ENCODE data around the gene BABAM2. TPM values are rescaled to one million over a fixed set of nuclear protein-coding genes. Genes with fewer than 3 reads are reported as not detected.

The BABAM2 gene
- total and polyA plus RNA-seq, 8 donors = 27.1 to 49.2 (median 28.4) TPM

DNA sequence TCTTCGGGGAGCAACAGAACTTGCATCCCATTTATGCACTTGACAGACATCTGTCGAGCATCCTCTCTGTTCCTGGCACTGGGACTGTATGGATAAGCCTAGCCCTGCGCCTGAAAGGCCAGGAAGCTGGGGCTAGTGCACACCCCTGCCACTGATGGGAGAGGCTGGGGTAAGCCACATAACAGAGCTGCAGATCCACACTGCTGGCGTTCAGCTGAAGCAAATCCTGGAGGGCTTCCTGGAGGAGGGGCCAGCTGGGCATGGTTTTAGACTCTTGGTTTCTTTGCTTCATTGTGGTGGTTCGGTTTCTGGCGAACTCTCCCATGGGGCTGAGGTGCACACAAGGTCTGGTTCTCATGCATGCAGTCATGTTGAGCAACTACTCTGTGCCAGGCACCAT, 456.7 kb downstream of the BABAM2 start:
- peaks cover 3 to 16% of the 10 kb centered on the region in 2 donors for H3K4me1 ChIP-seq
- ATAC-seq (no peak), DNase-seq (peak in 1 of 4 donors; percentile 19)
- no peak overlapping the region for H3K4me3 ChIP-seq
- no peaks in the 10 kb centered on the region for H3K36me3 ChIP-seq
- no peak overlapping the region for H3K27ac ChIP-seq
- TF ChIP-seq, protein P1, sequence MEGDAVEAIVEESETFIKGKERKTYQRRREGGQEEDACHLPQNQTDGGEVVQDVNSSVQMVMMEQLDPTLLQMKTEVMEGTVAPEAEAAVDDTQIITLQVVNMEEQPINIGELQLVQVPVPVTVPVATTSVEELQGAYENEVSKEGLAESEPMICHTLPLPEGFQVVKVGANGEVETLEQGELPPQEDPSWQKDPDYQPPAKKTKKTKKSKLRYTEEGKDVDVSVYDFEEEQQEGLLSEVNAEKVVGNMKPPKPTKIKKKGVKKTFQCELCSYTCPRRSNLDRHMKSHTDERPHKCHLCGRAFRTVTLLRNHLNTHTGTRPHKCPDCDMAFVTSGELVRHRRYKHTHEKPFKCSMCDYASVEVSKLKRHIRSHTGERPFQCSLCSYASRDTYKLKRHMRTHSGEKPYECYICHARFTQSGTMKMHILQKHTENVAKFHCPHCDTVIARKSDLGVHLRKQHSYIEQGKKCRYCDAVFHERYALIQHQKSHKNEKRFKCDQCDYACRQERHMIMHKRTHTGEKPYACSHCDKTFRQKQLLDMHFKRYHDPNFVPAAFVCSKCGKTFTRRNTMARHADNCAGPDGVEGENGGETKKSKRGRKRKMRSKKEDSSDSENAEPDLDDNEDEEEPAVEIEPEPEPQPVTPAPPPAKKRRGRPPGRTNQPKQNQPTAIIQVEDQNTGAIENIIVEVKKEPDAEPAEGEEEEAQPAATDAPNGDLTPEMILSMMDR (IDR thresholded peaks at IDR 0.05) = no peak
- H3K27me3 ChIP-seq = no peaks in the 10 kb centered on the region
- intact Hi-C loops (cut with DNase I) = no loop called here
- H3K9me3 ChIP-seq = no peaks in the 10 kb centered on the region

DNA sequence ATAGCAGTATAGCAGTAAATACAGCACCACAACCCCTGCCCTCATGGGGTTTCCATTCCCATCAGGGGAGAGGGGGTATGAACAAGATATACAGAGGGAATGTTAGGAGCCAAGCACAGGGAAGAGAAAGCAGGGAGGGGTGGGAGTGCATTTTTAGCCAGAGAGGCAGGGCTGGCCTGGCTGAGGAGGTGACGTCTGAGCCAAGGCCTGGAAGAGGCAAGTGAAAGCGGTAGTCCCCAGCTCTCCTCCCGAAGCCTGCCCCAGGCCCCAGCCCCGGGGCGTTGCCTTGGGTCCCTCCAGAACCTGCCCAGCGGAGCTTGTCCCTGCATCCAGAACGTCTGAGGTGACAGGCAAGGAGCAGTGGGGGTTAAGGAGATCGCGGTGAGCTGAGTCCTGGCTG, 457.1 kb downstream of the BABAM2 start:
- TF ChIP-seq, protein P1 (IDR thresholded peaks at IDR 0.05) = no peak
- no peak overlapping the region for H3K27ac ChIP-seq
- no peaks in the 10 kb centered on the region for H3K9me3 ChIP-seq
- ATAC-seq (no peak), DNase-seq (peak in 1 of 4 donors; percentile 31)
- no peak overlapping the region for H3K4me3 ChIP-seq
- peaks cover 3 to 13% of the 10 kb centered on the region in 2 donors for H3K4me1 ChIP-seq
- intact Hi-C loops (cut with DNase I) = no loop called here
- no peaks in the 10 kb centered on the region for H3K36me3 ChIP-seq
- no peaks in the 10 kb centered on the region for H3K27me3 ChIP-seq

DNA sequence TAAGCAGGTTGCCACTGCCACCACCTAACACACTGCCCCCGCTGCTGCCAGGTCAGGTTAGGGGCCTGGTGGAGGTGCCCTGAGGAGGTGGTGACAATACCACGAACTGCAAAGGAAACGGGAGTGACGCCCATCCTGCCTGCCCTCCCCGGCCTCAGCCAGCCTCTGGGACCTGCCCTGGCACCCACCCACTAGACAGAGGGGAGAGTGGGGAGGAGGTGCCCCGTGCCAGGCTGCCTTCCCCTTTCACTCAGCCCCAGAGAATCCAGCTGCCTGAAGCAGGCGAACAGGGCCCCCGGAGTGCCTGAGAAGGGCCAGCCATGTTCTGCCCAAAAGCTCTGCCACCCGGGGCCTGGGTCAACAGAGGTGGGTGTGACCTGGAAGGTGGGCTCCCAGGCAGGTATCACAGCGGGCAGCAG, 457.6 kb downstream of the BABAM2 start:
- ATAC-seq = peak; percentile 21
- intact Hi-C loops (cut with DNase I) = no loop called here
- H3K27ac ChIP-seq = no peak overlapping the region
- H3K4me1 ChIP-seq = peaks cover 0 to 7% of the 10 kb centered on the region in 2 donors
- no peaks in the 10 kb centered on the region for H3K36me3 ChIP-seq
- H3K4me3 ChIP-seq = no peak overlapping the region
- H3K9me3 ChIP-seq = no peaks in the 10 kb centered on the region
- no peaks in the 10 kb centered on the region for H3K27me3 ChIP-seq
- TF ChIP-seq, protein P1 (IDR thresholded peaks at IDR 0.05) = no peak
- peak in 1 of 4 donors; percentile 31 for DNase-seq

DNA sequence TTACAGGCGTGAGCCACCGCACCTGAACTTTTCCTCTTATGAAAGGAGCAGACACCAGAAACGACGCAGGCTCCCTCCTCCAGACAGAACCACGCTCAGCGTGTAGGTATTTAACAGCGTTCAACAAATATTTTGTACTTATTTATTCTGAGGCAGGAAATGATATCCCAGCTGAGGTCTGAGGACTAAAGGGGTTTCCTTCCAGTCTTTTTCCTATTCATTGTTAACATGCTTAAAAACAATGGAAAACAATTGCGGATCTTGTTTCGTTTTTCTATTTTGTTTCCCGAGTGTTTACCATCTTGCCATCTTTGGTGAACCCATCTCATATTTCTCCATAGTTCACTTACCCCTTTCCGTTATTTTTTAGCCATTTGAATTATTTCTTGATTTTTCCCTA, 458.4 kb downstream of the BABAM2 start:
- TF ChIP-seq, protein P1 (IDR thresholded peaks at IDR 0.05) = no peak
- intact Hi-C loops (cut with DNase I) = no loop called here
- Histone ChIP-seq H3K27ac (no peak overlapping the region), H3K36me3 (no peaks in the 10 kb centered on the region), H3K4me1 (no peaks in the 10 kb centered on the region), H3K9me3 (no peaks in the 10 kb centered on the region), H3K4me3 (no peak overlapping the region), H3K27me3 (no peaks in the 10 kb centered on the region)
- ATAC-seq (no peak), DNase-seq (peak in 1 of 4 donors; percentile 12)

DNA sequence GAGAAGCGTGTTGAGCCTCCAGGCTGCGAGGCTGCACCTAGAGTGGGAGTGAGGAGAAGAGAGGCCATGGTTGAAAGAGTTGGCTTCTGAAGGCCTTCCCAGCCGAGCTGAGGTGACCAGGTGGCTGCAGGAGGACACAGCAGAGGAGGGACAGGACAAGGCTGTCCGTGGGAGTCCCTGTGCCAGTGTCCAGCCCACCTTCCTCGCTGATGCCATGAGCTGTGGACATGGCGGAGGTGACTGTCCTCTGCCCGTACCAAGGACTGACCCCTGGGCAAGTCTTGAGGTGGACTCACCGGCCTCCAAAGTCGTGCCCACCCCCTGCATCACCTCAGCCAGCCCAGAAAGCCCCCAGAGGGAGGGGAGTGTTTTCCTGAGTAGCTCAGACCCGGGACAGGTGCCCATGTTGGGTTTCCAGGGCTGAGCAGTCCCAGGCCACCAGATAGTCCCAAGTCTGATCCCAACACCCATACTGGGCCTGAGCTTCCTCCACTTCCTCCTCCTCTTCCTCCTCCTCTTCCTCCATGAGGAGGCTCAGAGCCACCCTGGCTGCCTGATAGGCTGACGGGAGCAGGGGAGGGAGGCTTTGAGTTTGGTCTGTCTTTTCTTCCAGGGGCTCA, 459.1 kb downstream of the BABAM2 start:
- intact Hi-C loops (cut with DNase I) = no loop called here
- ATAC-seq (no peak), DNase-seq (peak in 1 of 4 donors; percentile 30)
- no peaks in the 10 kb centered on the region for H3K36me3 ChIP-seq
- TF ChIP-seq, protein P1 (IDR thresholded peaks at IDR 0.05) = no peak
- no peak overlapping the region for H3K27ac ChIP-seq
- no peaks in the 10 kb centered on the region for H3K27me3 ChIP-seq
- H3K4me1 ChIP-seq = no peaks in the 10 kb centered on the region
- no peak overlapping the region for H3K4me3 ChIP-seq
- no peaks in the 10 kb centered on the region for H3K9me3 ChIP-seq

All from left lung (tissue), 10 donors.